Astrocyte of the cerebellum (primary cell): ENCODE results near the gene MX1.

ENCODE experiments used
- DNase-seq: peaks from one replicate; pipeline ENCODE4 v3.0.0-alpha.2; 2011; ENCODE audit warnings: low read depth
- H3K4me3 ChIP-seq: 2 replicates; pipeline ENCODE4 v1.5.1; 2011; ENCODE audit warnings: mild to moderate bottlenecking, low read depth, low read length, moderate library complexity
- in situ Hi-C: cut with HindIII; loops from 2 replicates; pipeline ENCODE4 v1.10.0; 2017; ENCODE audit warnings: low sequenced_read_pairs
- TF ChIP-seq, protein P1 (sequence below): IDR thresholded peaks from 2 replicates; pipeline ENCODE4 v1.5.1; 2012; ENCODE audit warnings: low read length, low read depth, moderate library complexity, mild to moderate bottlenecking; ENCODE audit errors: missing control alignments

Gene MX1

GRCh38 chr21:41487082-41487481 is 61.0 kb downstream of the MX1 start:
- TF ChIP-seq, protein P1, sequence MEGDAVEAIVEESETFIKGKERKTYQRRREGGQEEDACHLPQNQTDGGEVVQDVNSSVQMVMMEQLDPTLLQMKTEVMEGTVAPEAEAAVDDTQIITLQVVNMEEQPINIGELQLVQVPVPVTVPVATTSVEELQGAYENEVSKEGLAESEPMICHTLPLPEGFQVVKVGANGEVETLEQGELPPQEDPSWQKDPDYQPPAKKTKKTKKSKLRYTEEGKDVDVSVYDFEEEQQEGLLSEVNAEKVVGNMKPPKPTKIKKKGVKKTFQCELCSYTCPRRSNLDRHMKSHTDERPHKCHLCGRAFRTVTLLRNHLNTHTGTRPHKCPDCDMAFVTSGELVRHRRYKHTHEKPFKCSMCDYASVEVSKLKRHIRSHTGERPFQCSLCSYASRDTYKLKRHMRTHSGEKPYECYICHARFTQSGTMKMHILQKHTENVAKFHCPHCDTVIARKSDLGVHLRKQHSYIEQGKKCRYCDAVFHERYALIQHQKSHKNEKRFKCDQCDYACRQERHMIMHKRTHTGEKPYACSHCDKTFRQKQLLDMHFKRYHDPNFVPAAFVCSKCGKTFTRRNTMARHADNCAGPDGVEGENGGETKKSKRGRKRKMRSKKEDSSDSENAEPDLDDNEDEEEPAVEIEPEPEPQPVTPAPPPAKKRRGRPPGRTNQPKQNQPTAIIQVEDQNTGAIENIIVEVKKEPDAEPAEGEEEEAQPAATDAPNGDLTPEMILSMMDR = no peak
- DNase-seq = no peak
- in situ Hi-C loops = no loop called here
- no peak overlapping the region for H3K4me3 ChIP-seq

GRCh38 chr21:41488080-41488479 is 62.0 kb downstream of the MX1 start:
- TF ChIP-seq, protein P1 = no peak

GRCh38 chr21:41489329-41489728 is 63.3 kb downstream of the MX1 start:
- TF ChIP-seq, protein P1 = no peak
- DNase-seq = no peak
- H3K4me3 ChIP-seq = no peak overlapping the region
- in situ Hi-C loops = no loop called here

More at GRCh38 chr21:41488080-41488479, 62.0 kb downstream of the MX1 start:
- in situ Hi-C loops = no loop called here
- DNase-seq = no peak
- H3K4me3 ChIP-seq = no peak overlapping the region

- TF ChIP-seq, protein P1 = no peak
- in situ Hi-C loops = no loop called here
- H3K4me3 ChIP-seq = no peak overlapping the region
- no peak for DNase-seq
Observed at GRCh38 chr21:41490330-41490729, 64.3 kb downstream of the MX1 start.

GRCh38 chr21:41491412-41491811 is 65.4 kb downstream of the MX1 start:
- TF ChIP-seq, protein P1 = no peak
- no peak overlapping the region for H3K4me3 ChIP-seq
- in situ Hi-C loops = no loop called here
- DNase-seq = no peak

GRCh38 chr21:41494242-41494641 is 68.2 kb downstream of the MX1 start:
- in situ Hi-C loops = no loop called here
- TF ChIP-seq, protein P1 = no peak
- H3K4me3 ChIP-seq = no peak overlapping the region
- DNase-seq = no peak

- no peak for DNase-seq
- H3K4me3 ChIP-seq = no peak overlapping the region
- TF ChIP-seq, protein P1 = no peak
- in situ Hi-C loops = no loop called here
Observed at GRCh38 chr21:41497008-41497407, 71.0 kb downstream of the MX1 start.
